Right atrium auricular region (tissue), 2 donors: ENCODE measurements around the gene SF3A2. TPM values are rescaled to one million over a fixed set of nuclear protein-coding genes. Genes with fewer than 3 reads are reported as not detected.

Experiments used
- DNase-seq: peaks from one replicate; pipeline ENCODE4 v3.0.0-alpha.2; 2019; ENCODE audit warnings: low spot score
- H3K27ac ChIP-seq, 2 donors: fragments of 200-600 bp; sonication (generic); 1 replicate in 1 of 2; 2 replicates in 1 of 2; pipeline ENCODE4 v1.5.1; 2016 to 2019
- H3K27me3 ChIP-seq, 2 donors: fragments of 200-600 bp; sonication (generic); one replicate each; pipeline versions ENCODE4 v1.5.1 to v1.6.0; 2017 to 2019
- H3K36me3 ChIP-seq: fragments of 200-600 bp; sonication (generic); one replicate; pipeline ENCODE4 v1.5.1; 2016
- H3K4me1 ChIP-seq, 2 donors: fragments of 200-600 bp; sonication (generic); one replicate each; pipeline versions ENCODE4 v1.5.1 to v1.6.0; 2017 to 2019
- H3K4me3 ChIP-seq, 2 donors: fragments of 200-600 bp; sonication (generic); 1 replicate in 1 of 2; 2 replicates in 1 of 2; pipeline ENCODE4 v1.5.1; 2017 to 2019; ENCODE audit warnings: mild to moderate bottlenecking in 1 of 2, moderate library complexity in 1 of 2
- H3K9me3 ChIP-seq, 2 donors: fragments of 200-600 bp; sonication (generic); one replicate each; pipeline ENCODE4 v1.5.1; 2019
- total RNA-seq, 2 donors: library from RNA; depleted of rRNA; stranded (reverse); fragments of >200 nt; gene quantifications; one replicate each; pipeline ENCODE4 v1.1.0, GENCODE V29; 2016
- TF ChIP-seq, protein P1 (sequence below), 2 donors: fragments of 200-600 bp; sonication (generic); IDR thresholded peaks; one replicate each; pipeline ENCODE4 v1.5.1; 2019; ENCODE audit warnings: antibody characterized with exemption in 2 of 2

The SF3A2 gene
- total RNA-seq, 2 donors from 2014 or later: 17.3 to 30.4 TPM

DNA sequence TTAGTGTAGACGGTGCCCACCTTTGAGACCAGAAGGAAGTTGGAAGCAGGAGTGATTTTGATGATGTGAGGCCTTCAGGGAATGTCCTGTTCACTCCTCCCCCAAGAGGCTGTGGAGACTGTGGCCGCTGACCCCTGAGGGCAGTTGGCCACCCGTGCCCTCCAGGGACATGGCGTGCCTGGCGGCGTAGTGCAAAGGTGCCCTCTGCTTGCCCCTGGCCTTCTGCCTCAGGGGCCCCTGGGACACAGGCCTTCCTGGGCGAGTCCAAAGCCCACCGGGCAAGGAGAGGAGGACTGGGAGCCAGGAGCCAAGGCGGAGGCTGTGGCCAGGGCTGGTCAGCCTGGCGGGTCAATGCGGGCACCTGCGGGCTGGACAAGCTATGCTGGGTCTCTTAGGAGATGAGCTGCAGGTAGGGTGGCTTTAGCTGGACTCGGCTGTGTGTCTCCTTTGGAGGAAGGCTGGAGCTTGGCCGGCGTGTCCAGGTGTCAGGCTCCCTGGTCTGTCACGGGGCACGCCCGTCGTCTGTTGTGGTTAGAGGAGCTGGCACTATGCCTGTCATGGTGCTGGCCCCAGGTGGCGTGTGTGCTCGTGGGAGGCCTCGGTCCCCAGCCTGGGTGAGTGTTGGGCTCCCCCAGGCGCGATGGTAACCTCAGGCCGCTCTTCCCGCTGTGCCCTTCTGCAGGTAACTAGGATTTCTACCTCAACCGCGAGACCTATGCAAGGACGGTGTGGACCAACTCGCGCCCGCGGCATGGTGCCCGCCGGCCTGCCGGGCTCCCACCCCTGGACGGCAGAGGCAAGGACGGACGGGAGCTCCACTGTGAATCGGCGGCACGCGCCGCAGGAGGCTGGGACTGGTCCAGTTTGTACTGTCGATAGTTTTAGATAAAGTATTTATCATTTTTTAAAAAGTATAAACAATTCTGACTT lies 7.3 kb upstream of the SF3A2 start:
- no peak for DNase-seq
- Histone ChIP-seq H3K9me3 (no peaks in the 10 kb centered on the region), H3K4me3 (no peak overlapping the region), H3K27me3 (no peaks in the 10 kb centered on the region), H3K27ac (no peak overlapping the region), H3K36me3 (peaks cover 68% of the 10 kb centered on the region), H3K4me1 (peaks cover 0 to 23% of the 10 kb centered on the region in 2 donors)
- TF ChIP-seq, protein P1, sequence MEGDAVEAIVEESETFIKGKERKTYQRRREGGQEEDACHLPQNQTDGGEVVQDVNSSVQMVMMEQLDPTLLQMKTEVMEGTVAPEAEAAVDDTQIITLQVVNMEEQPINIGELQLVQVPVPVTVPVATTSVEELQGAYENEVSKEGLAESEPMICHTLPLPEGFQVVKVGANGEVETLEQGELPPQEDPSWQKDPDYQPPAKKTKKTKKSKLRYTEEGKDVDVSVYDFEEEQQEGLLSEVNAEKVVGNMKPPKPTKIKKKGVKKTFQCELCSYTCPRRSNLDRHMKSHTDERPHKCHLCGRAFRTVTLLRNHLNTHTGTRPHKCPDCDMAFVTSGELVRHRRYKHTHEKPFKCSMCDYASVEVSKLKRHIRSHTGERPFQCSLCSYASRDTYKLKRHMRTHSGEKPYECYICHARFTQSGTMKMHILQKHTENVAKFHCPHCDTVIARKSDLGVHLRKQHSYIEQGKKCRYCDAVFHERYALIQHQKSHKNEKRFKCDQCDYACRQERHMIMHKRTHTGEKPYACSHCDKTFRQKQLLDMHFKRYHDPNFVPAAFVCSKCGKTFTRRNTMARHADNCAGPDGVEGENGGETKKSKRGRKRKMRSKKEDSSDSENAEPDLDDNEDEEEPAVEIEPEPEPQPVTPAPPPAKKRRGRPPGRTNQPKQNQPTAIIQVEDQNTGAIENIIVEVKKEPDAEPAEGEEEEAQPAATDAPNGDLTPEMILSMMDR (IDR thresholded peaks at IDR 0.05): no peak

DNA sequence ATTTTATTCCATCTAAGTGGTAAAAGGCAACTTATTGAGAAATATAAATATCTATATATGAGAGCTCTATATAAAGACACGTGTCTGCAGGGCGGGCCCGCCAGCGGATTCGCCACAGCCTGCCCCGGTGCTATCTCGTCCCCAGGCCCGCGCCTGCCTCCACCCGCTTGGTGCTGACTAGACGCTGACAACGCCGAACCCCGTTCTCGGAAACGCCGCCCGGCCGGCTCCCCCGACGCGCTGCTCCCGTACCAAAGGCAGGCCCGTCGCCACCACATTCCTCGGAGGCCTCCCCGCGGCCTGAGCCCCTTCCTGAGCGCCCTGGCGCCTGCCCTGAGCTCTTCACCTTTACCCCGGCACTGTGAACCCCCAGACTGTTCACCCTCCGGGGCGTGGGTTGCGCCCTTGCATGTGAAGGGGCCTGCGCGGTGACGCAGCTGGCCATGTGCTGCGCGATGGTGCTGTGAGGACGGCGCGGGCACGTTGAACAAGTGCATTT lies 6.5 kb upstream of the SF3A2 start:
- TF ChIP-seq, protein P1 (IDR thresholded peaks at IDR 0.05): no peak
- Histone ChIP-seq H3K9me3 (no peaks in the 10 kb centered on the region), H3K4me3 (no peak overlapping the region), H3K27ac (no peak overlapping the region), H3K27me3 (no peaks in the 10 kb centered on the region), H3K36me3 (peaks cover 65% of the 10 kb centered on the region), H3K4me1 (peaks cover 0 to 30% of the 10 kb centered on the region in 2 donors)
- no peak for DNase-seq

DNA sequence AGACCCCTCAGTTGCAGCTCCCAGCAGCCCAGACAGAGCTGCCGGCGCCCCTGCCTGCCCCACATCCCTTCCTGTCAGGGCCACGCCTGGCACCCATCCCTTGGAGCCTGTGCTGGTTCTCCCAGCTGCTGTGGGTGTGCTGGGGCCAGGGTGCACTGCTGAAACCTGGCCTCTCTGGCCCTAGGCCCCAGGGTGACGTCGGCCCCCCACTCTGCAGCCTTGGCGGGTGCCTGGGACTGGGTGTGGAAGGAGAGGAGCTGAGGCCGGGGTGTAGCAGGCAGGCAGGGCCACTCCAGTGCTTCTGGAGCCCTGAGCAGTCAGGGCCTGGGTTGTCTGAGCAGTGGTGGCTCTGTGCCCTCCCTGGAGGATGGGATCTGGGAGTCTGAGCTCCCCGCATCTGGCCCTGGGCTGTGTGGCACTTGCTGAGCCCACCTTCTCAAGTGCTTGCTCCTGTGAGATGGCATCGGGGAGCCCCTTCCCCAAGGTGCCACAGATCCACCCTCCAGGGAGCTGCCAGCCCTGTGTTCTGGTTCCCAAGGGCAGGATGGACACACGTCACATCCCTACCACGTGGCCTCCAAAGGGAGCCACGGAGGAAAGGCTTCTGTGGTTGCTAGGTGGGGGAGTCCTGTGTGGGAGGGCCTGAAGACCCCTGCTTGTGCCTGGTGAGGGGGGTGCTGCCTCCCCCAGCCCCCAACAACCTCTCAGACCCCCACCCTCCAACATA lies 5.7 kb upstream of the SF3A2 start:
- Histone ChIP-seq H3K9me3 (no peaks in the 10 kb centered on the region), H3K36me3 (peaks cover 56% of the 10 kb centered on the region), H3K4me3 (no peak overlapping the region), H3K27ac (peak overlapping the region; percentile 10 to 22), H3K4me1 (peaks cover 0 to 34% of the 10 kb centered on the region in 2 donors), H3K27me3 (no peaks in the 10 kb centered on the region)
- no peak for DNase-seq
- TF ChIP-seq, protein P1 (IDR thresholded peaks at IDR 0.05): no peak

DNA sequence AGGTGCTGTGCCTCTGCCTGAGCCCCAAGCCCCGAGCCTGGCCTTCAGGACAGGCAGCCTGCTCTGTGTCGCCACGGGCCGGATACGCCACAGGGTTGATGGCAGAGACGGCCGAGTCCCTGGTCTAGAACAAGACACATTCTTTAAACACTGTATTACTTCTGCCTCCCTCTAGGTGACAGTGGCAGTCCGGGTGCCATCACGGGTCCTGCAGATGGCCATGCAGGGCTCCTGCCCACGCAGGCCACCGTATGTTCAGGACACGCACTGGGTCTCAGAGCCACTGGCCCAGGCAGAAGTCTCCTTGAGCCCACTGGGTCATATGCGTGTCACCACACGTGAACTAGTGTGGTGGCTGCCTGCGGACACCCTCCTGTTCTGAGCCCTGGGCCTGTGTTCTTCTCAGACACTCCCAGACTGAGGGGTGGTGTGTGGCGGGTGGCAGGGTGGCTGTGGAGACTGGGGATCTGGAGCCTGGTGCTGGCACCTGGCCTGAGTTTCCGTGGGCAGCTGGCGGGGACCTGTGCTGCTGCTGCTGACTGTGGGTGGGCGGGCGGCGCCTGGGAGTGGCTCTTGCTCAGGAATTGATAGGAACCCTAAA lies 4.9 kb upstream of the SF3A2 start:
- Histone ChIP-seq H3K9me3 (no peaks in the 10 kb centered on the region), H3K4me1 (peaks cover 0 to 34% of the 10 kb centered on the region in 2 donors), H3K27me3 (no peaks in the 10 kb centered on the region), H3K4me3 (no peak overlapping the region), H3K36me3 (peaks cover 50% of the 10 kb centered on the region), H3K27ac (peak overlapping the region; percentile 10 to 22)
- TF ChIP-seq, protein P1 (IDR thresholded peaks at IDR 0.05): peak in 1 of 2 donors; percentile 19
- no peak for DNase-seq

DNA sequence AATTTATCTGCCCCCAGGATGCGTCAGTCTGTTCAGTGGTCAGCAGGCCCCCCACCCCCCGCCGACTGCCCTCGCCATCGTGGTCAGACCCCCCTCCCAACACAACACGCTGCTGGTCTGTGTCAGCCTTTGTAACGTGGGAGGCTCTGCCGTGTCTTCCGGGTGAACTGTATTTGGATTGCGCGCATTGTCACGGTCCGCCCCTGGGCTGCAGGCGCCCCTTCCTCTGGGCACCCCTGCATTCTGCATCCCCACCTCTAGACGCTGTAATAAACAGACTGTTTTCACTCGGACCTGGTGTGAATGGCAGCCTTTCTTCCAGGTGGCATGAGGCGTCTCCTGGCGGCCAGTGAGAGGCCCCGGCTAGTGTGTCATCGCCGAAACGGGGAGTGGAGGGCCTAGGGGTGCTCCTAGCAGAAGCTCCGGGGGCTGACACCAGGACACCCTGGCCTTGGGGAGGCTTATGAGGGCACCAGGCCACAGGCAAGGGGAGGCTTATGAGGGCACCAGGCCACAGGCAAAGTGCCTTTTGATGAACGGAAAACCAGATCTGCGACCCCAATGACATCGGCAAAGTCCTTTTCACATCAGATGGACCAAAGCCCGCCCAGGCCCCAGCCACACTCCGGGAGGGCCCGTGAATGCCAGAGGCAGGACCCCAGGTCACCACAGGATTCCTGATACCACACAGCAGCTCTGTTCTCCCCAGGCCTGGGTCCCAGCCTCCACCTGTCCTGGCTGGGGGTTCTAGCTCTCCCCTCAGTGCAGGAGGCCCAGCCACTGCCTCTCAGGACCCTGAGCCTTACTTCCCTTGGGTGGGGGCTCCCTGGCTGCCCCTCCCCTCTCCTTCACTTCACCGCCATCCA lies 4.1 kb upstream of the SF3A2 start:
- H3K27ac ChIP-seq: peak overlapping the region in 1 of 2 donors; percentile 7
- peaks cover 0 to 38% of the 10 kb centered on the region in 2 donors for H3K4me1 ChIP-seq
- H3K27me3 ChIP-seq: no peaks in the 10 kb centered on the region
- H3K36me3 ChIP-seq: peaks cover 42% of the 10 kb centered on the region
- TF ChIP-seq, protein P1 (IDR thresholded peaks at IDR 0.05): no peak
- no peaks in the 10 kb centered on the region for H3K9me3 ChIP-seq
- no peak overlapping the region for H3K4me3 ChIP-seq
- no peak for DNase-seq
